ENCODE measurements around the gene FAM117B.

The FAM117B gene

DNA sequence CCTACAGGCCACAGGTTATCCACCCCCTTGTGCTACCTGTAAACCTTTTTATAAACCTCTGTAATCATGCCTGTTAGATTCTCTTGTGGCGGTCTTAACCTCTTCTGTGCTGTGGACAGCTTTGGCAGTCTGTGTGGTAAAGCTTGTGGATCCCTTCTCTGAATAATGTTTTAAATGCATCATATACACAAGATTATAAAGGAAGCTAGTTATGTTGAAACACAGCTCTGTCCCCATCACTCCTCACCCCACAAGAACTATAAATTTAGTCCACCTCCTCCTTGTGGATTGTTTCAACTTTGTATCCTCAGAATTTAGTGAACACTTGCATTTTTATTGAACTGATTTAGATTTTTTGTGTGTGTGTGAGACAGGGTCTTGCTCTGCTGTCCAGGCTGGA, 129.1 kb downstream of the FAM117B start:
- DNase-seq = no peak

GRCh38 chr2:202764991-202765390, 130.2 kb downstream of the FAM117B start:
- DNase-seq = no peak

DNA sequence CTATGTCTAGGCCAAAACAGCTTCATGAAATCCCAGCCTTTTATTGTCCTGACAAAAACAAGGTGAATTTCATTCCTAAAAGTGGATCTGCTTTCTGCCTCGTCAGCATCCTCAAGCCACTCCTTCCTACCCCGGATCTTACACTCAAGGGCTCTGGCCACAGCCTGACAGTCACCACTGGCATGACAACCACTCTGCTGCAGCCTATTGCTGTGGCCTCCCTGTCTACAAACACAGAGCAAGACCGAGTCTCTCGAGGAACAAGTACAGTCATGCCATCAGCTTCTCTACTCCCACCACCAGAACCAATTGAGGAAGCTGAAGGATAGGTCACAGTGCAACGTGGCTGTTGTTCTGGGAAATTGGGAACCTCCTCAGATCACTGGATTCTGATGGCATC, 130.7 kb downstream of the FAM117B start:
- no peak for DNase-seq

- DNase-seq = no peak
These were observed 133.5 kb downstream of the FAM117B start for GRCh38 chr2:202768273-202768672.

GRCh38 chr2:202769201-202769600, 134.4 kb downstream of the FAM117B start:
- no peak for DNase-seq

- no peak for DNase-seq
These were observed 136.6 kb downstream of the FAM117B start for GRCh38 chr2:202771336-202771735.

GRCh38 chr2:202771741-202772460, 137.1 kb downstream of the FAM117B start:
- no peak for DNase-seq

GRCh38 chr2:202773301-202773973, 138.7 kb downstream of the FAM117B start:
- DNase-seq = no peak

- DNase-seq = no peak
These were observed 139.3 kb downstream of the FAM117B start for GRCh38 chr2:202774104-202774503.

DNA sequence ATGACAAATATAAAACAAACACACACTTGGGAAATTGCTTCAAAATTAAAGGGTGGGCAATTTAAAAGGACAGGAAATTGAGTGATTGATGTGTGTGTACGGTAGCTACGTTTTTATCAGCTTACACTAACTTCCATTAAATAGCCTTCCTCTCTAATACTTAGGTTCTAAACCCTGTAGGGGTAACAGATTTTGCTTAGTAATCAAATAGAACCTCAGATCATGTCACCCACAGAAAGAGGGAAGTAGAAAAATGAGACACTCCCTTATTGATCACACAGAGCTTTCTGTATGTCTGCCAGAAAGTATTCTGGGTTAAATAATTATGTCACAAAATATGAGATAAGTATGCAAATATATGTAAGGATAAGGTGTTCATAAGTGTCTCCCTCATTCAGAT, 143.4 kb downstream of the FAM117B start:
- DNase-seq = no peak

- DNase-seq = no peak
These were observed 145.8 kb downstream of the FAM117B start for GRCh38 chr2:202780514-202781021.

GRCh38 chr2:202782940-202783558, 148.3 kb downstream of the FAM117B start:
- no peak for DNase-seq

- DNase-seq = no peak
These were observed 152.1 kb downstream of the FAM117B start for GRCh38 chr2:202786842-202787241.

DNA sequence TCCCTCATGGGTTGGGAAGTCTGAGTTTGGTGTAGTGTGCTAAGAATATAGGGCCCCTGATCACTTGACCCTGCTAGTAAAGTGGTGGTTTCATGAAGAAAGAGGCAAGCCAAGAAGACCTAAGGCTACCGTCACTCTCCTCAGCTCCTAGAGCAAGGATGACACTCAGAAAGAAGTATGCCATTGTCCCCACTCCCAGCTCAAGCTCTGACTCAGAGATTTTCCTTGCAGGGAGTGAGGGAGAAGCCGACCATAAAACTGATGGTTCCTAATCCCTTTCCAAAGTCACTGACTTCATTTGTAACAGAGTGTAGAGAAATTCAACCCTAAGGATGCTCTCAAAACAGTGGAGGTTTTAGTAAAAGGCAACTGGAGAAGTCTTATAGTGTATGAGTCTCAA, 155.9 kb downstream of the FAM117B start:
- no peak for DNase-seq

DNA sequence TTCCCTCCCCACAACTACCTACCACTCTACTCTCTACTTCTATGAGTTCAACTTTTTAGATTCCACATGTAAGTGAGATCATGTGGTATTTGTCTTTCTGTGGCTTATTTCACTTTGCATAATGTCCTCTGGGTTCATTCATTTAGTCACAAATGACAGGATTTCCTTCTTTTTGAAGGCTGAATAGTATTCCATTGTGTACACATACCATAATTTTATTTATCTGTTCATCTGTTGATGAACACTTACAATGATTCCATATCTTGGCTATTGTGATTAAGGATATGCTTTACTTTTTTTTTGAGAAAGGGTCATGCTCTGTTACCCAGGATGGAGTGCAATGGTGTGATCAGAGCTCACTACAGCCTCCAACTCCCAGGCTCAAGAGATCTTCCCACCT, 163.2 kb downstream of the FAM117B start:
- DNase-seq = no peak

GRCh38 chr2:202805911-202806310, 171.1 kb downstream of the FAM117B start:
- DNase-seq = peak; percentile 44

GRCh38 chr2:202807431-202808138, 172.8 kb downstream of the FAM117B start:
- peak; percentile 52 for DNase-seq

GRCh38 chr2:202808754-202809153, 174.0 kb downstream of the FAM117B start:
- no peak for DNase-seq

- DNase-seq = no peak
These were observed 178.6 kb downstream of the FAM117B start for GRCh38 chr2:202813387-202813786.

- DNase-seq = no peak
These were observed 179.5 kb downstream of the FAM117B start for GRCh38 chr2:202814226-202814625.

DNA sequence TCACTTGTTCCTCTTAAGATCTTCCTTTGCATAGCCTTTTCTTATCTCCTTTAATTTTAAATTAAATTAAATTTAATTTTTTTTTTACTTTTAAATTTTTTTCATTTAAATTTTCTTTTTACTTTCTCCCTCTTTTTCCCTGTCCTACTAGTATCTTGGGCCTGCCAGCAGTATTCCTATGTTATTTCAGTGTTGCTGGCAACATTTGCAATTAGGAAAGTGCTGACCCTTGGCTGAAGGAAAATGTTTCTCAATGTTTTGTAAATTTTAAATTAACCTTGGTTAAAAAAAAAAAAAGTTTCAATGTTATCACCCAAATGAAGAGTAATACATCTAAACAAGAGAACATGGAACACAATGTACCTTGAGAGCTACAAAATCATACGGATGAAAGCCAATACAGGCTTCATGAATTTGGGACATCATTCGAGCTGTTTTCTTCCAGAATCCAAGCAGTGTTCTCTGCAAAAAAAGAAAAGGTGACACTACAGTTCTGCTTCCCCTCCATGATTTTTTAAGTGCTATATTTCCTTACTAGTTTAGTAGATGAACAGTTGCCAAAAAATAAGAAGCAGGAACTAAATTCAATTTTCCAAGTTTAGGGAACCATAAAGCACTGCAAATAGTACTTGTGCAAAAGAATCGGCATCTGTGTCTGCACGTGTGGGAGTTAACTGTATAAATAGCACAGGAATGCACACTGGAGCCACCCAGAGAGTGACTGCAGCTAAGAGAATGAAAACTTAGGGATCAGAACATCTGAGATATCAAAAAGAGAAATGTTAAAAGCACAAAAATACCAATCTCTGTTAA, 181.0 kb downstream of the FAM117B start:
- no peak for DNase-seq

DNA sequence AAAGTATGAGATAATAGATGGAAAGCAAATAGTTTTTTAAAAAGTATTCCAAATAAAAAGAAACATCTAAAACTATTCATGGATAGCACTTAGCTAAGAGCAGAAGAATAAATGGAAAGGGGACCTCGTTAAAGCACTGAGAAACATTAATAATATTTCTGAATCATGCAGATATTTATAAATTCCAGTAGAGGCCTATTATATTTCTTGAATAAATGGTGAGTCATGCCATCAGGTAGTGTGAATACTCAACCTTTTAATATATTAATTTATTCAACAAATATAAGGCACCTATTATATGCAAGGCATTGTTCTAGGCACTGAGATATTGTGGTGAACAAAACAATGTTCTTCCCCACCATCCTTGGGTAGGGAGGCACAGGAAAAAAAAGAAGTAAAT, 183.0 kb downstream of the FAM117B start:
- no peak for DNase-seq
